Ovary (tissue), 3 donors: ENCODE measurements around the gene STK32C.
"Not testable (repeated sequence)": the region's sequence is repeated elsewhere in the genome, so short reads cannot be mapped to it uniquely, and the experiment has no call there.

Experiments
- CTCF ChIP-seq, 3 donors: fragments of 450-650 bp in 2 of 3; fragments of 200-600 bp in 1 of 3; IDR thresholded peaks; one replicate each; pipeline versions ENCODE4 v1.5.1 to v1.8.0; 2016 to 2022; ENCODE audit warnings: antibody characterized with exemption in 3 of 3, mild to moderate bottlenecking in 1 of 3
- EP300 ChIP-seq: sonication (generic); formaldehyde crosslinking; IDR thresholded peaks from one replicate; pipeline ENCODE4 v1.6.1; 2017; ENCODE audit warnings: antibody characterized with exemption
- POLR2A ChIP-seq: fragments of 450-650 bp; IDR thresholded peaks from one replicate; pipeline ENCODE4 v1.6.1; 2017; ENCODE audit warnings: antibody characterized with exemption, mild to moderate bottlenecking, moderate library complexity
- donor health status: DM: no; HTN: no; CAD: no.

- not testable (repeated sequence) for TF ChIP-seq CTCF (IDR thresholded peaks at IDR 0.05); POLR2A; EP300
Measured at GRCh38 chr10:132337854-132338253, 30.1 kb upstream of the STK32C start.
